M059J (cell line): Measurements from ENCODE around the gene RAB40B. TPM values are rescaled to one million over a fixed set of nuclear protein-coding genes. Genes with fewer than 3 reads are reported as not detected.

Experiments used
- DNase-seq: peaks from one replicate; pipeline ENCODE4 v3.0.0-alpha.2; 2012; ENCODE audit warnings: low read depth
- total RNA-seq: library from RNA; depleted of rRNA; stranded (reverse); fragments of >200 nt; shearing (Covaris generic); gene quantifications from 2 replicates; pipeline ENCODE4 v1.2.3, GENCODE V29; 2014

Gene RAB40B
- total RNA-seq, 1 experiment from 2014 or later: 8.9 TPM

DNA sequence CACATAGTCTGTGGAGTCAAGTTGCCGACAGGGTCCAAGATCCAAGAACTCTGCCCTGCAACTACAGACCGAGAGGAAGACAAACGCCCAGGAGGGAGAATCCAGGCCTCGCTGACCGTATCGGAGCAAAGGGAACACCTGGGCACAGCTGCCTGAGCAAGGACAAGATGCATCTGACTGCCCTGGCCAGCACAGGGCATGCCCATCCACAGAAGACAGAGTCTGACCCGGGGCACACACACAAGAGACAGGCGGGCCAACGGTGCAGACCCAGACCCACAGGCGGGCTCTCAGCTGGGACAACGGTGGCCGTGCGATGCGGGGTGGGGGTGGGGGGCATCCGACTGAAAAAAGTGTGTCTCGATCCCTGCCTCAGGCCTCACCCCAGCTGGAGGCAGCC is 6.2 kb downstream of the RAB40B start:
- DNase-seq: no peak

DNA sequence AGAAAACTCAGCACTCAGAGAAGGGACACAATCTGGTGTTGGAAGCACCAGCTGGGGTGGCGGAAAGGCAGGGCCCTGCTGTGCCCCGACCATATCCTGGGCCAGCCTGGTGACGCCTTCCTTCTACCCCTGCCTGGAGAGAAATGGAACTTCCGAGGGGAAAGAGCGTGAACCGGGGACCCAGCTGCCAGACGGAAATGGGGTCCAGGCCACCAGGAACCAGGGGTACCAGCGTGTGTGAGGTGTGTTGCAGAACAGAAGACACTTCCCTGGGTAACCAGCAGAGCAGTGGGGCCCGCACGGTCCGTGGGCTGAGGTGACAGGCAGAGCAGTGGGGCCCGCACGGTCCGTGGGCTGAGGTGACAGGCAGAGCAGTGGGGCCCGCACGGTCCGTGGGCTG is 6.8 kb downstream of the RAB40B start:
- DNase-seq: no peak

DNA sequence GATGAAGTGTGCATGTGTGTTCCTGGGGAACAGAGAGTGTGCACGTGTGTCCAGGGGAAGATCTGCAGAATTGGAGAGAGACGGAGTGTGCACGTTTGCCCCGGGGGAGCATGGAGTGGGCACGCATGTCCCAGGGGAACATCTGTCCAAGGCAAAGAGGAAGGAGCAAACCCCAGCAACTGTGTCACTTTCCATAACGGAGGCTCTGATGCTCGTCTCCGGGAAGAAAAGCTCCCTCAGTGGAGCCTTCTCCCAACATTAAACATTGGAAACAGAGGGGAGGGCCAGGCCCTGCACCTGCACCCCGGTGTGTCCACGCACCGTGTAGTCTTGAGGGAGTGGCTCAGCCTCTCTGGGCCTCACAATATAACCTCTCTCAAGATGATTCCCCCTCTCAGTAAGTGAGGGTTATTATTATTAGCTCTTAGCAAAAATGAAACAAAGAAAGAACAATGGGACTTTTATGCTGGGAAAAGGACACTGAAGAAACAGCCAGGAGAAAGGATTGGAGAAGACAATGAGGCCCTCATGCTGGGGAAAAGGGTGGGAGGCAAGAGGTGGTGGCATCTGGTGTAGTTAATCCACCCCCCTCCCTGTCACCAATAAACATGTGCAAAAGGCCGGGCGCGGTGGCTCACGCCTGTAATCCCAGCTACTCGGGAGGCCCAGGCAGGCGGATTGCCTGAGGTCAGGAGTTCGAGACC is 7.6 kb downstream of the RAB40B start:
- no peak for DNase-seq

DNA sequence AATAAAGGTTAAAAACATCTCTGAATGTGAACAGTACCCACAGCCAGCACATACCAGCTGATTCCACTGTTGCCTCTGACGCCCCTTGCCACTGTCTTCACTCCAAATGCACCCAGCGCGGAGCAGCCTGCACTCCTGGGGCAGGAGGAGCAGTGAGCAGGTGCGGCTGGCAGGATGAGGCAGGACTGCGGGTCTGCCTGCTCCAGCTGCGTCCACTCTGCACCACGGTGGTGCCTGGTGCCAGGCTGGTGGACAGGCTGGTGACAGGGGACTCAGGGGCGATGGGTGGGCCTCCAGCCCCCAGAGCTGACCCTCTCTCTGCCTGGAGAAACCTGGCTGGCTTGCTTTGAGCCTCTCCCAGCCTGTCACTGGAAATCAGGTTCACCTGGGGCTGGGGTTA is 9.4 kb downstream of the RAB40B start:
- DNase-seq: no peak

DNA sequence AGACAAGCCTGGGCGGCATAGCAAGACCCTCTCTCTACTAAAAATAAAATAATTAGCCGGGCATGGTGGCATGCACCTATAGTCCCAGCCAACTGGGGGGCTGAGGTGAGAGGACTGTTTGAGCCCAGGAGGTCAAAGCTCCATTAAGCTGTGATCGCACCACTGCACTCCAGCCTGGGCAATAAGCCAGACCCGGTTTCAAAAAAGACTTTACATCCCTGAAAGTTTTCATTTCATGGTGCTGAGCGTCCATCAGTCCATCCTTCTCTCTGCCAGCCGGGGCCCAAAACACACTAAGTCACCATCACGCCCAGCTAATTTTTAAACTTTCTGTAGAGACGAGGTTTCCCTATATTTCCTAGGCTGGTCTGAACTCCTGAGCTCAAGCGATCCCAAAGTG is 10.6 kb downstream of the RAB40B start:
- no peak for DNase-seq

DNA sequence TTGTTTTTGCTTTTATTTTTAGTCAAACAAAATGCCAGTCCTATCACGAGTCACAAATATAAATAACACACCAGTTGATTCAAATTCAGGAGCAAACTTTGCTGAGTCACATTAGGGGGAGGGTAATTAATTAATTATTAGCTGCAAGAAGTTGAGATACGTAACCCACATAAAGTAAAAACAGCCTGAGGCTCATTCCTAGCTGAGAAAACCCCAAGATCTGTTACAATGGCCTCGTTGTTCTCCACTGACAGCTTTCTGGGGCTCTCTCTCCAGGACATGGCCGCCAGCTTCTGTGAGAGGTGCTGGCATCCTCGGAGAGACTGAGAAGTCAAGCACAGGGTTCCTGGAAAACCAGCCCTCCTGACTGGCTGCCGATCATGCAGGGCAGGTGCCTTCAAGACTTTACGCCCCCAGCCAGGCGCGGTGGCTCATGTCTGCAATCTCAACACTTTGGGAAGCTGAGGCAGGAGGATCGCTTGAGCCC is 11.1 kb downstream of the RAB40B start:
- DNase-seq: peak; percentile 46

DNA sequence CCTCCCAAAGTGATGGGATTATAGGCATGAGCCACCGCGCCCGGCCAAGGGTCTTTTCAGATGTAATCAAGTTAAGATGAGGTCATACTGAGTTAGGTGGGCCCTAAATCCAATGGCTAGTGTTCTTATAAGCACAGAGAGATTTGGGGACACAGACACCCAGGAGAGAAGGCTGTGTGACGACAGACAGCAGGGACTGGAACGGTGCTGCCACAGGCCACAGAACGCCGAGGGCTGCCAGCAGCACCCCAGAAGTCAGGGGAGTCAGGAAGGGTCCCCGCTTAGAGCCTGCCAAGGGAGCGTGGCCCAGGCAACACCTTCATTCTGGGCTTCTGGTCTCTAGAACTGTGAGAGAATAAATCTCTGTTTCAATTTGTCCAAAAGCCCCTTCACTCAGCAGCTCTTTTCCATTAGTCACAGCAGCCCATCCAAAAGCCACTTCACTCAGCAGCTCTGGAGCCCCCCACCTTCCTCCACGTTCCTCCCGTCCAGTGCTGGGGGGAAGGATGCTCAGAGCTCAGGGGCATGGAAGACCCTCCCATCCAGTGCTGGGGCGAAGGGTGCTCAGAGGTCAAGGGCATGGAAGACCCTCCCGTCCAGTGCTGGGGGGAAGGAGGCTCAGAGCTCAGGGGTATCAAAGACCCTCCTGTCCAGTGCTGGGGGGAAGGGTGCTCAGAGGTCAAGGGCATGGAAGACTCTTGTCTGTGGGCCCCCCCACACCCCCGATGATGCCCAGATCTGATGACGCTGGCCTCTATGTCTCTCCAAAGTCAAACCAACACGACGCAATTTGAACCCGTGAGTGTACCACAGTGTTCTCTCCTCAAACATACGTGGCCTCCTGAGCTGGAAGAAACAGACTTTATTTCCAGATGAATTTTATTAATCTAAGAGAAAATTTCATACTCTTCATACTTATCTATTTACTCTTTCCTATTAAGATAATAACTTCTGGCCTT is 11.9 kb downstream of the RAB40B start:
- no peak for DNase-seq

DNA sequence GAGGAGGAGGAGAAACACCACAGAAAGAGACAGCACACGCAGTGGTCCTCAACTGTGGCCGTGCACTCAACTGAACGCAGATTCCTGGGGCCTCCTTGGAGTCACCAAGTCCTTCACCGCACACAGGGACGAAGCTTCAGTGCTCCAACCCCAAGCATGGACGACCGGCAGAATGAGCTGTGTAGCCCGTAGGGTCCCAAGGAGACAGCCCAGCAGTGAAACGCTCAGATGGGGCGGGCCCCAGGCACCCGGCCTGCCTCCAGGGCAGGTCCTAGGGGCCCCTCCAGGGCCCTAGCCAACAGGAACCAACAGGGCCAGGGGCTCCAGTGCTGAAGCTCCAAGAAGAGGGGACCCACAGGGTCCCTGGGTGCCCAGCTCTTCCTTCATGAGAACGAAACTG is 13.2 kb downstream of the RAB40B start:
- DNase-seq: no peak

DNA sequence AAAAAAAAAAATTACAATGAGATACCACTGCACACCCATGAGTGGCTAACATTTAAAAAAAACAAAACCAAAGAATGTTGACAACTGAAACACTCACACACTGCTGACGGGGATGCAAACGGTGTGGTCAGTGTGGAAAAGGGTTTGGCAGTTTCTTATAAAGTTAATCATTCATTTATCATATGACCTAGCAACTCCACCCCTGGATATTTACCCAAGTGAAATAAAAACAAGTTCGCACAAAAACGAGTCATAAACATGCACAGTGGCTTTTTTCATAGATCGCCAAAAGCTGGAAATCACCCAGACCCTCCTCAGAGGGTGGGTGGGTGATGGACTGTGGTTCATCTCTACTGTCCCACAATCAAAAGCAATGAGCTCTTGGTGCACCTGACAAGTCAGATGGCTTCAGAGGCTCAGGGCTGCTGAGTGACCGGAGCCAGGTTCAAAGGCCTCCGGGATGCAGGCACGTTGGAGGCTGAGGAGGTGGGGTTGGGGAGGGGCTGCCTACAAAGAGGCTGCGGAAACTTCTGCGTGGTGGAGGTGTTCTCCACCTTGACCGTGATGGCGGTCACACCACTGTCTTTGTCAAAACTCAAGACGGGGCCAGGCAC is 14.2 kb downstream of the RAB40B start:
- peak; percentile 21 for DNase-seq

DNA sequence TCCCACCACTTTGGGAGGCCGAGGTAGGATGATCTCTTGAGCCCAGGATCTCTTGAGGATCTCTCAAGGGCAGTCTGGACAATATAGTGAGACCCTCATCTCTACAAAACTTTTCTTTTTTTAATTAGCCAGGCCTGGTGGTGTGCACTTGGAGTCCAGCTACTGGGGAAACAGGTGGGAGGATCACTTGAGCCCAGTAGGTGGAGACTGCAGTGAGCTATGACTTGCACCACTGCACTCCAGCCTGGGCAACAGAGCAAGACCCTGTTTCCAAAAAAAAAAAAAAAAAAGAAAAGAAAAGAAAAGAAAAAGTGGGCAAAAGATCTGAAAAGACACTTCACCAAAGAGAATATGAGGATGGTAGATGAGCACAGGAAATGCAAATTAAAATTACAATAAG is 15.0 kb downstream of the RAB40B start:
- no peak for DNase-seq

DNA sequence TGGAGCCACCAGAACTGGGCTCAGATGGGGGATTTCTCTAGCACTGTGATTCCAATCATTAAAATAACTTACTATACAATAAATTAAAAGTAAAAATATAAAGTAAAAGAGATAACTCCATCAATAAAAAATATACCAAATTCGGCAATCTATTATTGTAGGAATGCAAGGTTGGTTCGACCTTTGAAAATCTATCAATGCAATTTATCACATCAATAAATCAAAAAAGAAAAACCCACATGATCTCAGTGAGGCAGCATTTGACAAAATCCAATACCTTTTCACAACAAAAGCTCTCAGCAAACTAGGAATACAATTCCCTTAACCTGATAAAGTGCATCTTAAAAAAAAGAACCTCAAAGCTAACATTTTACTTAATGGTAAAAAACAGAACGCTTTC is 17.0 kb downstream of the RAB40B start:
- DNase-seq: no peak

DNA sequence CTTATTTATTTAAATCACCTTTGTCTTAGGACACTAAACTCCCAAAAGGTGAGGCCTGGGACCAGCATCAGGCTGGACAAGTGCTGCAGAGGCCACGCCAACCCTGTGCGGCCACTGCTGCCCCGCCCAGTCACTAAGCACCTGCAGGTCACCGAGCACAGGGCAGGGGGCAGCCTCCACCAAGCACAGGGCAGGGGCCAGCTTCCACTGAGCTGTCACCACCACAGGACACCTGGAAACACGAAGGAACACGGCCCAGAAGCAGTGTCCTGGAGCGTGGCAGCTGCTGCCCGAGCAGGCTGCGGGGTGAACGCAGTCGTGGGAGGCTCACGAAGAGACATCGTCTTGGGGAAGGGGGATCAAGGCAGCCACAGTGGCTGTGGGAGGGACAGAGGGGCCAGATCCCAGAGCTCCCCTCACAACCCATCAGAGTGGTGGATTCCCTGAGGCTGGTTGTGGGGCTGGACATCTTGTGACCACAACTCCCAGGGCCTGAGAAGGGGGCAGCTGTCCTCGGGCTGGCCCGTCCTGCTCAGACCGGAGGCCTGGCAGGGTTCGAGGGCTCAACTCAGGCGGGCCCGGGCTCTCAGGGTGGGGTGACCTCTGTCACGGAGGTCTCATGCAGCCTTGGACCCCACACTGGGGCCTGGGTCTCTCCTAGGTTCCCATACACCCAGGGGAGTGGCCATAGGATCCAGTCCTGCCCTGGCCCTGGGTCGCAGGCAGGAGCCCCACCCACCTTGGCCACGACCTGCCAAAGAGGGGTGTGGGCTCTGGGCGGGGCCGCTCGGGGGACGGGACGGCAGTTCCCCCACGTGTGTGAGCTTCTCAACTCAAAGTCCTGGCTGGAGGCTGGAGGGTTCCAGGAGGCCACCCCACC is 18.7 kb downstream of the RAB40B start:
- DNase-seq: no peak

DNA sequence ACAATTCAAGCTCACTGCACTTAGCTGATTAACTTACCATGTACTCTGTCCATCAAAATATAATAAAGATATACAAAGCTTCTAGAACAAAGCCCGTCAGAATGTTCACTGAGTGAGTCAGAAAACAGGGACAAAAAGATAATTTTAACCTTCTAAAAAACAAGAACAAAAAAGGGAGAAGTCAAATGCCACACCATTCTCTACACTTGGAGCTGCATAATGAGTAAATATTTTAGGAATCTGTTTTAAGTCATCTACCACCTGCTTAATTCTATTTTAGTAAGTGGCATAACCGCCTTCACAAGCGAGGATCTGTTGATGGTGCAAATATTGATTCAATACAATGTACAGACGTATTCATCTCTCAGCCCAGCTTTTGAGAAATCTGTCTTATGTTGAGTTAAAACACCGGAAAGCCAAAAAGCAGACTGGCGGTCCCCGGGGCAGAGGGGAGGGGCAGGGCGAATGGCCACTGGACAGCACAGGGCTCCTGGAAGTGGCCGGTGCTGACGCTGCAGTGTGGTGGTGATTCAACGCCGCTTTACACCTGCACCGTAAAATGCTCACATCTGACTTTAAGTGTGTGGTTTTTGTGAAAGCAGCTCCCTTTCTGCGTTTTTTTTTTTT is 20.1 kb downstream of the RAB40B start:
- no peak for DNase-seq

DNA sequence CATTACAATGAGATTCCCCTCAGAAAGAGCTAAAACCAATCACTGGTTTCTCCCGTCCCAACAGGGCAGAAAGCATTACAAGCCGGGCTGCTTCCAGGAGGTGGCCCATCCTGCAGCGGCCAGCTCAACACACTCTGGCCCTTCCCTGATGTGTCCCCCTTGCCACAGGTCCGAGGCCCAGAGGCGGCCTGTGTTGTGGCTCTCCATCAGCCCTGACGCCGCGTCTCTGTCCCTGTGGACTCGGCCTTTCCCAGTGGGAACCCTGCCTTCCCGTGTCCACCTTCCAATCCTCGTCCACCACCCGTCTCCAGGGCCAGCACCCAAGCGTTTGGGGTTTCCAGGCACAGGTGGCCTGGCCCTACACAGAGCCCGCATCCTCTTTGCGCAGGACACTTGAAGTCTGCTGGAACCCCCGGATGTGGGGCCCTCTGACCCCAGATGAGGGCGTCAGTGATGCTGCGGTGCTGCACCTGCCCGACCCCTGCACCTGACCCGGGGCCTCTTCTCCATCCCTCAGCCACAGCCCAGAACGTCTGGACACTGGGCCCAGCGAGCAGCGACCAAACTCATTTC is 21.1 kb downstream of the RAB40B start:
- DNase-seq: no peak

DNA sequence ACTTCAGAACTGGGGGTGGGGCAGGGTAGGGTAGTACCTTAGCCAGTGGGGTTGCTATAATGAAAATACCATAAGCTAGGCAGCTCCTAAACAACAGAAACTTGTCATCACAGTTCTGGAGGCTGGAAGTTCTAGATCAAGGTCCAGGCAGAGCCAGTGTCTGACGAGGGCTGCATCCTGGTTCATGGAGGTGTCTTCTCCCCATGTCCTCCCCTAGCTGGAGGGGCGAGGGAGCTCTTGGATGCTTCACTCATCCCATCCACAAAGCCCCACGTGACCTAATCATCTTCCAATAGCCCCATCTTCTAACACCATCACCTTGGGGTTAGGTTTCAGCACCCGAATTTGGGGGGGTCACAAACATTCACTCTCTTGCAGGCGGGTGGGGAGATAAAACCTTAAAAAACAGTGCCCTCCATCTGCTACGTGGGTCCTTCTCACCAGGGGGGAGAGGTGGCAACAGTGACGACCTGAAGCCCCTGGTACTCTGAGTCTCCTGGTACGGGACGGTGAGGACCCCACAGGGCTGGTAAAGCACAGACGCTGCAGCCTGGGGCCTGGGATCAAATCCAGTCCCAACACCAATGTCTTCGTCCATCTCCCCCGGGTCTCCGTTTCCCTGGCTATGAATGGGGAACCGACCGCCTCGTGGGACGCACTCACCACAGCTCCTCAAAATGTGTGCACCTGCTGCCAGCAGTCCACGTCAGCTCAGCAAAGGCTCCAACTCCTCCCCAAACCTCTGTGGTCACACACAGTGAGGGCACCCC is 22.8 kb downstream of the RAB40B start:
- no peak for DNase-seq

DNA sequence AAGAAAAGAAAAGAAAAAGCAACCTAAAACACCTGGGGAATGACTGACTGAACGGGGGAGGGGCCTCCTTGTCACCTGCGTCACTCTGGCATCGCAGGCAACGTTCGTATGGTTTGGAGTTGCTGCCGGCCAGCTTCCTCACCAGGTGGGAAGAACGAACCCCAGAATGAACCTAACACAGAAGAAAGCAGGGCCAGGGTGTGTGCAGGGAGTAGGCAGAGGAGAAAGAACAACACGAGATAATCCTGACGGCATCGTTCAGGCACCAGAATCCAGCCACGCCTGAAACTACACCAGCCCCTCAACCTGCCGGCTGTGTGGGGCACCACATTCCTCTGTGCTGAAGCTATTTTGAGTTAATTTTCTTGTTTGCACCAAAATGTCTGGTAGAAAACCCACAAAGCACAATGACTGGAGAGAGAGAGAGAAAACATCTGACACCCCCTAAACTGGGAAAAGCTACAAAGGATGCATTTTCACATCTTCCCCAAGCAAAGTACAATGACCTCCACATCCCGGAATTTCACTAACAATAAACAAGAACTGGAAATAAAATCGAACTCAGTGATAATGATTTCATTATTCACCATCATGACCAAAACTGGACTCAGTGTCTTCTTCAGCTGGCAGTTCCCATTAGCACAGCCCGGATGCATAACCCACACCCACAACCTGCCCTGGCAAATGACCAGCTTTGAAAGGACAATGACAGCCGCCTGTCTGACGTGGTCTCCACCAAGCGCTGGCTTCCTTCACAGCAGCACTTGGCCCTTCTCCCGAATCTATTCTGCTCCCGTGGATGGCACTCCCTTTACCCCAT is 23.6 kb downstream of the RAB40B start:
- DNase-seq: no peak

DNA sequence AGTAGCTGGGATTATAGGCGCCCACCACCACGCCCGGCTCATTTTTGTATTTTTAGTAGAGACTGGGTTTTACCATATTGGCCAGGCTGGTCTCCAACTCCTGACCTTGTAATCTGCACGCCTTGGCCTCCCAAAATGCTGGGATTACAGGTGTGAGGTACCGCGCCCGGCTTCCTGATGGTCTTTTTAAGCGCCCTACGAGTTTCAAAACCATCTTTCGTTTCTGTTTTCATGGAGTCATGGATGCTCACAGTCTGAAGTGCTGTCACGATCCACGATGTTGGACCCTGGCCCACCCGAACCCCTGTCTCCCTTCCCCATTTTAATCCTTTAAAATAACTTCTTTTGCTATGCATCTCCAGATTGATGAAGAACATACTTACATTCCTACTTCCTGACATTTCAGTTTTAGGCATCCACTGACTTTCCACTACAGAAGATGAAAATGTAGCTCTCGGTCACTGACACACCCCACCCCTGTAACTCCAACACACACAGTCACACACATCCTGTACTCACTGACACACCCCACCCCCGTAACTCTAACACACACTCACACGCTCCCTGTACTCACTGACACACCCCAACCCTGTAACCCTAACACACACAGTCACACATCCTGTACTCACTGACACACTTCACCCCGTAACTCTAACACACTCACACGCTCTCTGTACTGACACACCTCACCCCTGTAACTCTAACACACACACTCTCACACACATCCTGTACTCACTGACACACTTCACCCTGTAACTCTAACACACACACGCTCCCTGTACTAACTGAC is 27.6 kb downstream of the RAB40B start:
- DNase-seq: no peak

DNA sequence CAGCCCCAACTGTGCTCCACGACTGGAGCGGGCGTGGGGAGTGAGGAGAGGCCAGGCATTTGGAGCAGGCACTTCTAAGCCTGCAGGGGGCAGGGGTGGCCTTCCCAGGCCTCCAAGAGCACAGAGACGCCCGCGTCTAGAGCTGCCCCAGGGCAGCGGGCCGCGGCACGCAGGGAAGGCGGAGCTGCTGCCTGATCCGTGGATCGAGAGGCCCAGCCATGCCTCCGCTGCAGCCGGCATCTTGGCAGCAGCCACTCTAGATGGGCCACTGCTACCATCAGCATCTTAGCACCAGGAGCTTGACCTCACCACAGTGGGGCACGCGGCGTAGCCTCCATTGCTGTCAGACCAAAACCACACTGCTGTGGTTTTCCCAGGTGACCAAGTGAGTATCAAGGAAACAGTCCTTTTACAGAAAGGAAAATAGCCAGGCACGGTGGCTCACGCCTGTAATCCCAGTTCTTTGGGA is 29.8 kb downstream of the RAB40B start:
- peak; percentile 26 for DNase-seq
